Measurements from ENCODE around the gene ACYP1. TPM values are rescaled to one million over a fixed set of nuclear protein-coding genes. Genes with fewer than 3 reads are reported as not detected.

The ACYP1 gene
- total and polyA plus RNA-seq, 9 of the 15 experiments (the other 6 are each of a cell fraction or from before 2014, with no cell fraction given), result 19.9 to 113 (median 52.3) TPM

- TF ChIP-seq SREBF1 (IDR thresholded peaks at IDR 0.05; ENCODE audit: borderline replicate concordance, low read depth, low read length), result no peak
- peak; percentile 48; the same call in 1 of the 2 replicates for TF ChIP-seq POLR2AphosphoS5 (IDR thresholded peaks at IDR 0.05; ENCODE audit: control insufficient read depth, insufficient read depth, low read depth, low read length)
- TF ChIP-seq AFF4 (CRISPR knock-in tag; IDR thresholded peaks at IDR 0.05), result no peak
- 0 out of 2 replicates have a peak, but pooled peaks have one; percentile 30 for TF ChIP-seq NBN (IDR thresholded peaks at IDR 0.05; ENCODE audit: low read depth)
- TF ChIP-seq CREB1 (IDR thresholded peaks at IDR 0.05), result no peak; the same call in 1 of the 2 replicates
- peak; percentile 63; the same call in 1 of the 2 replicates for TF ChIP-seq CREB1 (CRISPR knock-in tag; IDR thresholded peaks at IDR 0.05)
- peak; percentile 97 for TF ChIP-seq RBFOX2 (IDR thresholded peaks at IDR 0.05; ENCODE audit: low read depth, low read length)
- TF ChIP-seq, protein P1, sequence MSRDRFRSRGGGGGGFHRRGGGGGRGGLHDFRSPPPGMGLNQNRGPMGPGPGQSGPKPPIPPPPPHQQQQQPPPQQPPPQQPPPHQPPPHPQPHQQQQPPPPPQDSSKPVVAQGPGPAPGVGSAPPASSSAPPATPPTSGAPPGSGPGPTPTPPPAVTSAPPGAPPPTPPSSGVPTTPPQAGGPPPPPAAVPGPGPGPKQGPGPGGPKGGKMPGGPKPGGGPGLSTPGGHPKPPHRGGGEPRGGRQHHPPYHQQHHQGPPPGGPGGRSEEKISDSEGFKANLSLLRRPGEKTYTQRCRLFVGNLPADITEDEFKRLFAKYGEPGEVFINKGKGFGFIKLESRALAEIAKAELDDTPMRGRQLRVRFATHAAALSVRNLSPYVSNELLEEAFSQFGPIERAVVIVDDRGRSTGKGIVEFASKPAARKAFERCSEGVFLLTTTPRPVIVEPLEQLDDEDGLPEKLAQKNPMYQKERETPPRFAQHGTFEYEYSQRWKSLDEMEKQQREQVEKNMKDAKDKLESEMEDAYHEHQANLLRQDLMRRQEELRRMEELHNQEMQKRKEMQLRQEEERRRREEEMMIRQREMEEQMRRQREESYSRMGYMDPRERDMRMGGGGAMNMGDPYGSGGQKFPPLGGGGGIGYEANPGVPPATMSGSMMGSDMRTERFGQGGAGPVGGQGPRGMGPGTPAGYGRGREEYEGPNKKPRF (IDR thresholded peaks at IDR 0.05; ENCODE audit: low read depth, low read length), result no peak
- no peak for TF ChIP-seq E2F4 (CRISPR knock-in tag; IDR thresholded peaks at IDR 0.05; ENCODE audit: low read depth)
- TF ChIP-seq SMAD2 (IDR thresholded peaks at IDR 0.05; ENCODE audit: low read depth, low read length), result no peak
- no peak for TF ChIP-seq RBM39 (optimal IDR thresholded peaks at IDR 0.05; ENCODE audit: low read depth, low read length)
- TF ChIP-seq NCOA4 (IDR thresholded peaks at IDR 0.05; ENCODE audit: partially characterized antibody), result no peak
- TF ChIP-seq NR2C2 (CRISPR knock-in tag; IDR thresholded peaks at IDR 0.05), result peak; percentile 31; the same call in 1 of the 2 replicates
- TF ChIP-seq NR2C2 (tag; IDR thresholded peaks at IDR 0.05), result peak; percentile 95
- TF ChIP-seq XRCC3 (IDR thresholded peaks at IDR 0.05), result no peak
- TF ChIP-seq TRIM25 (IDR thresholded peaks at IDR 0.05; ENCODE audit: borderline replicate concordance), result no peak
- no peak for TF ChIP-seq GABPB2 (CRISPR knock-in tag; conservative IDR thresholded peaks at IDR 0.05)
- TF ChIP-seq MCM7 (IDR thresholded peaks at IDR 0.05), result no peak
- TF ChIP-seq ZNF584 (CRISPR knock-in tag; IDR thresholded peaks at IDR 0.05; ENCODE audit: low read depth), result no peak
Observed at GRCh38 chr14:75069121-75069810, 5.4 kb upstream of the ACYP1 start, which contains the start of gene ZC2HC1C (continued).
